Panc1 (cell line): ENCODE measurements around the gene PET100. TPM values are rescaled to one million over a fixed set of nuclear protein-coding genes. Genes with fewer than 3 reads are reported as not detected.

Experiments used
- ATAC-seq: fragments of 200-7000 bp; cut with Tn5 transposase; 2 replicates; pipeline ENCODE4 v1.9.1; 2020; ENCODE audit warnings: mild to moderate bottlenecking, moderate library complexity
- BruUV-seq: library from RNA; stranded (reverse); fragments of 400-500 nt; replicated peaks from 2 replicates; lab custom pipeline; 2021; lab: Mats Ljungman, UMichigan
- CTCF ChIA-PET: fragments of 300-600 bp; sonication (Branson Sonifier 250); formaldehyde crosslinking; loops from one replicate; lab custom pipeline; 2022; ENCODE audit warnings: antibody characterized with exemption; lab: Charles Lee
- POLR2A ChIA-PET: fragments of 300-600 bp; sonication (Branson Sonifier 250); formaldehyde crosslinking; loops from one replicate; lab custom pipeline; 2022; ENCODE audit warnings: antibody characterized with exemption; lab: Charles Lee
- DNase-seq: peaks from one replicate; pipeline ENCODE4 v3.0.0-alpha.2; 2010; ENCODE audit warnings: low read depth, low spot score
- H3K27ac ChIP-seq: 2 replicates; pipeline ENCODE4 v1.5.1; 2011; ENCODE audit warnings: mild to moderate bottlenecking, low read length, inconsistent platforms
- H3K27me3 ChIP-seq: fragments of 200-500 bp; sonication (Bioruptor generic); 2 replicates; pipeline ENCODE4 v1.6.0; 2014; ENCODE audit warnings: low read length, inconsistent platforms; ENCODE audit not compliant: control insufficient read depth, insufficient read depth
- H3K36me3 ChIP-seq: fragments of 200-500 bp; sonication (Bioruptor generic); 2 replicates; pipeline ENCODE4 v1.5.1; 2014; ENCODE audit warnings: inconsistent platforms, mild to moderate bottlenecking, low read length, moderate library complexity; ENCODE audit not compliant: control insufficient read depth, insufficient read depth
- H3K4me1 ChIP-seq: 2 replicates; pipeline ENCODE4 v1.5.1; 2011; ENCODE audit warnings: inconsistent platforms, mild to moderate bottlenecking, low read length, moderate library complexity; ENCODE audit not compliant: control insufficient read depth, insufficient read depth
- H3K4me3 ChIP-seq, 2 experiments: 2 replicates each; pipeline ENCODE4 v1.5.1; 2011 to 2012; ENCODE audit warnings: low read depth in 2 of 2, low read length in 2 of 2, mild to moderate bottlenecking in 2 of 2, inconsistent platforms in 1 of 2, moderate library complexity in 1 of 2
- H3K9me3 ChIP-seq: fragments of 200-500 bp; sonication (Bioruptor generic); 2 replicates; pipeline ENCODE4 v1.5.1; 2014; ENCODE audit warnings: low read depth, mild to moderate bottlenecking, inconsistent platforms, low read length, moderate library complexity; ENCODE audit not compliant: control insufficient read depth, insufficient read depth
- POLR2AphosphoS5 ChIP-seq: IDR thresholded peaks from 2 replicates; pipeline ENCODE4 v1.6.1; 2012; ENCODE audit warnings: mild to moderate bottlenecking, low read depth, low read length, moderate library complexity
- SIN3A ChIP-seq: IDR thresholded peaks from 2 replicates; pipeline ENCODE4 v1.6.1; 2012; ENCODE audit warnings: low read depth, mild to moderate bottlenecking, low read length, moderate library complexity, borderline replicate concordance; ENCODE audit not compliant: insufficient read depth
- TCF7L2 ChIP-seq: IDR thresholded peaks from 2 replicates; pipeline ENCODE4 v1.6.1; 2011; ENCODE audit warnings: mild to moderate bottlenecking, low read depth, low read length, inconsistent platforms
- in situ Hi-C: cut with HindIII; loops from 2 replicates; pipeline ENCODE4 v1.10.0; 2016; ENCODE audit warnings: low sequenced_read_pairs, low pct_unique_long_range_greater_than_20kb
- intact Hi-C: fragments of 100-400 bp; cut with micrococcal nuclease; formaldehyde crosslinking; loops from one replicate; pipeline ENCODE4 v1.10.0; 2022; ENCODE audit not compliant: unreplicated experiment
- total RNA-seq: library from RNA; stranded (reverse); gene quantifications from one replicate; pipeline ENCODE4 v1.2.1, GENCODE V29; 2021; ENCODE audit not compliant: unreplicated experiment
- TF ChIP-seq, protein P1 (sequence below): fragments of 450-650 bp; IDR thresholded peaks from 2 replicates; pipeline ENCODE4 v1.5.1; 2017; ENCODE audit warnings: mild to moderate bottlenecking
- TF ChIP-seq, protein P2 (sequence below), 2 experiments: IDR thresholded peaks; 2 replicates each; pipeline ENCODE4 v1.6.1; 2011 to 2012; ENCODE audit warnings: low read depth in 2 of 2, control low read depth in 1 of 2, low read length in 1 of 2, mild to moderate bottlenecking in 1 of 2, moderate library complexity in 1 of 2; ENCODE audit not compliant: insufficient read depth in 1 of 2

The PET100 gene
- total RNA-seq, 1 experiment from 2014 or later, result 109 TPM

DNA sequence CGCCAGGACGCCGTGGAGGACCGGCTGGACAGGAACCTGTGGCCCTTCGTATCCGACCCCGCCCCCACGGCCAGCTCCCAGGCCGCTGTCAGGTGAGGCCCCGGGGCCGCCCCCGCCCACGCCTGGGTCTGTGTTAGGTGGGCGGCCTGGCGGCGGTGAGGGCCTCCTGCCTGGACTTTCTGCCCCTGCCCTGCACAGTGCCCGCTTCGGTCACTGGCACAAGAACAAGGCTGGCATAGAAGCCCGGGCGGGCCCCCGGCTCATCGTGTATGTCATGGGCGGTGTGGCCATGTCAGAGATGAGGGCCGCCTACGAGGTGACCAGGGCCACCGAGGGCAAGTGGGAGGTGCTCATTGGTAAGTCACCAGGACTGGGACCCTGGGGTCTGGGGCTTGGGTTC lies 17.6 kb downstream of the PET100 start:
- Histone ChIP-seq H3K4me1 (no peaks in the 10 kb centered on the region), H3K27me3 (no peaks in the 10 kb centered on the region), H3K27ac (no peak overlapping the region), H3K4me3 (no peak overlapping the region), H3K9me3 (no peaks in the 10 kb centered on the region), H3K36me3 (no peaks in the 10 kb centered on the region)
- POLR2A ChIA-PET, result no interaction called here
- DNase-seq (no peak), ATAC-seq (no peak)
- no TSS peak for BruUV-seq
- CTCF ChIA-PET, result no interaction called here
- intact Hi-C loops (no loop called here), in situ Hi-C loops (no loop called here)
- TF ChIP-seq TCF7L2 (no peak), POLR2AphosphoS5 (no peak), SIN3A (no peak)
- TF ChIP-seq, protein P1, sequence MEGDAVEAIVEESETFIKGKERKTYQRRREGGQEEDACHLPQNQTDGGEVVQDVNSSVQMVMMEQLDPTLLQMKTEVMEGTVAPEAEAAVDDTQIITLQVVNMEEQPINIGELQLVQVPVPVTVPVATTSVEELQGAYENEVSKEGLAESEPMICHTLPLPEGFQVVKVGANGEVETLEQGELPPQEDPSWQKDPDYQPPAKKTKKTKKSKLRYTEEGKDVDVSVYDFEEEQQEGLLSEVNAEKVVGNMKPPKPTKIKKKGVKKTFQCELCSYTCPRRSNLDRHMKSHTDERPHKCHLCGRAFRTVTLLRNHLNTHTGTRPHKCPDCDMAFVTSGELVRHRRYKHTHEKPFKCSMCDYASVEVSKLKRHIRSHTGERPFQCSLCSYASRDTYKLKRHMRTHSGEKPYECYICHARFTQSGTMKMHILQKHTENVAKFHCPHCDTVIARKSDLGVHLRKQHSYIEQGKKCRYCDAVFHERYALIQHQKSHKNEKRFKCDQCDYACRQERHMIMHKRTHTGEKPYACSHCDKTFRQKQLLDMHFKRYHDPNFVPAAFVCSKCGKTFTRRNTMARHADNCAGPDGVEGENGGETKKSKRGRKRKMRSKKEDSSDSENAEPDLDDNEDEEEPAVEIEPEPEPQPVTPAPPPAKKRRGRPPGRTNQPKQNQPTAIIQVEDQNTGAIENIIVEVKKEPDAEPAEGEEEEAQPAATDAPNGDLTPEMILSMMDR, result no peak
- TF ChIP-seq, protein P2, sequence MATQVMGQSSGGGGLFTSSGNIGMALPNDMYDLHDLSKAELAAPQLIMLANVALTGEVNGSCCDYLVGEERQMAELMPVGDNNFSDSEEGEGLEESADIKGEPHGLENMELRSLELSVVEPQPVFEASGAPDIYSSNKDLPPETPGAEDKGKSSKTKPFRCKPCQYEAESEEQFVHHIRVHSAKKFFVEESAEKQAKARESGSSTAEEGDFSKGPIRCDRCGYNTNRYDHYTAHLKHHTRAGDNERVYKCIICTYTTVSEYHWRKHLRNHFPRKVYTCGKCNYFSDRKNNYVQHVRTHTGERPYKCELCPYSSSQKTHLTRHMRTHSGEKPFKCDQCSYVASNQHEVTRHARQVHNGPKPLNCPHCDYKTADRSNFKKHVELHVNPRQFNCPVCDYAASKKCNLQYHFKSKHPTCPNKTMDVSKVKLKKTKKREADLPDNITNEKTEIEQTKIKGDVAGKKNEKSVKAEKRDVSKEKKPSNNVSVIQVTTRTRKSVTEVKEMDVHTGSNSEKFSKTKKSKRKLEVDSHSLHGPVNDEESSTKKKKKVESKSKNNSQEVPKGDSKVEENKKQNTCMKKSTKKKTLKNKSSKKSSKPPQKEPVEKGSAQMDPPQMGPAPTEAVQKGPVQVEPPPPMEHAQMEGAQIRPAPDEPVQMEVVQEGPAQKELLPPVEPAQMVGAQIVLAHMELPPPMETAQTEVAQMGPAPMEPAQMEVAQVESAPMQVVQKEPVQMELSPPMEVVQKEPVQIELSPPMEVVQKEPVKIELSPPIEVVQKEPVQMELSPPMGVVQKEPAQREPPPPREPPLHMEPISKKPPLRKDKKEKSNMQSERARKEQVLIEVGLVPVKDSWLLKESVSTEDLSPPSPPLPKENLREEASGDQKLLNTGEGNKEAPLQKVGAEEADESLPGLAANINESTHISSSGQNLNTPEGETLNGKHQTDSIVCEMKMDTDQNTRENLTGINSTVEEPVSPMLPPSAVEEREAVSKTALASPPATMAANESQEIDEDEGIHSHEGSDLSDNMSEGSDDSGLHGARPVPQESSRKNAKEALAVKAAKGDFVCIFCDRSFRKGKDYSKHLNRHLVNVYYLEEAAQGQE (IDR thresholded peaks at IDR 0.05; ENCODE audit: insufficient read depth in 1 of 2, low read depth in 2 of 2, low read length in 1 of 2), result no peak

DNA sequence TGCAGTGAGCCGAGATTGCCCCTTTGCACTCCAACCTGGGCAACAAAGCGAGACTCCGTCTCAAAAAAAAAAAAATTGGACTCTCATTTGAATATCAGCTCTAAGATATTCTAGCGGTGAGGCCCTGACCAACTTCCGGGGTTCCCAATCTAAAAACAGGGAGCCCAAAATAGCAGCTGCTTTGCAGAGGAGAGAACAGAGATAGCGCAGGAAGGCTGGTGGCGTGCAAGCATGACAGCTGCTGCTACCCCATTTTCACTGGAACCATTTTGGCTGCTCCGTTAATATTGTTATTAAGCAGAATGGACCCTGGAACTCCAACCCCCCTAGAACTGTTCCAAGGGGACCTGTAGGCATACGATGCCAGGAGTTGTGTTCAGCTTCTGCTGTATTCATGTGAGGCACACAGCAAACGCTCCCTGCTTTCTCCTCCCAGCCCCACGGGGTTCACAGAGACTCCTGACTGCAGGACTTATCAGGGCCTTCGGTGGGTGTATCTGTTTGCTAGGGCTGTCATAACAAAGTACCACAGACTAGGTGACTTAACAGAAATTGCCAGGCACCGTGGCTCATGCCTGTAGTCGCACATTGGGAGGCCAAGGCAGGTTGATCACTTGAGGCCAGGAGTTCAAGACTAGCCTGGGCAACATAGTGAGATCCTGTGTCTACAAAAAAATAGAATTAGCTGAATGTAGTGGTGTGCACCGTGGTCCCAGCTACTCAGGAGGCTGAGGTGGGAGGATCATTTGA lies 18.8 kb downstream of the PET100 start:
- Histone ChIP-seq H3K27me3 (no peaks in the 10 kb centered on the region), H3K4me1 (no peaks in the 10 kb centered on the region), H3K9me3 (no peaks in the 10 kb centered on the region), H3K4me3 (no peak overlapping the region), H3K36me3 (no peaks in the 10 kb centered on the region), H3K27ac (no peak overlapping the region)
- no peak for DNase-seq
- TF ChIP-seq, protein P1, result no peak
- TF ChIP-seq, protein P2 (IDR thresholded peaks at IDR 0.05; ENCODE audit: insufficient read depth in 1 of 2, low read depth in 2 of 2, low read length in 1 of 2), result no peak
- TF ChIP-seq SIN3A (no peak), TCF7L2 (no peak), POLR2AphosphoS5 (no peak)
- no peak for ATAC-seq
- ChIA-PET CTCF (interaction anchor here (0.6 to 1.0 kb wide), 4 partner anchors 10 to 517 kb away, joined by 3 to 14 read pairs (median 4); no protein-coding TSS in a partner anchor), POLR2A (interaction anchor here (0.7 kb wide), 1 partner anchor 96 kb away, joined by 5 read pairs; no protein-coding TSS in a partner anchor)
- no TSS peak for BruUV-seq
- intact Hi-C loops (no loop called here), in situ Hi-C loops (no loop called here)
